Measurements from ENCODE around the gene MYO1A.
"Not testable (repeated sequence)": the region's sequence is repeated elsewhere in the genome, so short reads cannot be mapped to it uniquely, and the experiment has no call there.

The MYO1A gene

GRCh38 chr12:57046947-57047890 is 2.7 kb downstream of the MYO1A start:
- no peak for FAIRE-seq

GRCh38 chr12:57046086-57046791 is 3.7 kb downstream of the MYO1A start:
- no peak for FAIRE-seq

- FAIRE-seq, result no peak
These were observed 5.0 kb downstream of the MYO1A start for GRCh38 chr12:57044889-57045288.

- FAIRE-seq, result no peak
These were observed 5.5 kb downstream of the MYO1A start for GRCh38 chr12:57044468-57044867.

GRCh38 chr12:57042695-57043094 is 7.2 kb downstream of the MYO1A start:
- no peak for FAIRE-seq

- no peak for FAIRE-seq
These were observed 9.2 kb downstream of the MYO1A start for GRCh38 chr12:57040750-57041149.

GRCh38 chr12:57040211-57040610 is 9.7 kb downstream of the MYO1A start:
- no peak for FAIRE-seq

GRCh38 chr12:57039016-57039798 is 10.7 kb downstream of the MYO1A start:
- no peak for FAIRE-seq

GRCh38 chr12:57037264-57037663 is 12.7 kb downstream of the MYO1A start:
- FAIRE-seq, result no peak

GRCh38 chr12:57033431-57033830 is 16.5 kb downstream of the MYO1A start:
- no peak for FAIRE-seq

- FAIRE-seq, result no peak
These were observed 18.1 kb downstream of the MYO1A start for GRCh38 chr12:57031789-57032188.

- no peak for FAIRE-seq
These were observed 18.7 kb downstream of the MYO1A start for GRCh38 chr12:57031138-57031725.

GRCh38 chr12:57029457-57029856 is 20.5 kb downstream of the MYO1A start:
- no peak for FAIRE-seq

- no peak for FAIRE-seq
These were observed 22.1 kb downstream of the MYO1A start for GRCh38 chr12:57027805-57028153.

GRCh38 chr12:57027011-57027804 is 22.7 kb downstream of the MYO1A start:
- no peak for FAIRE-seq

GRCh38 chr12:57025196-57025595 is 24.7 kb downstream of the MYO1A start:
- no peak for FAIRE-seq

GRCh38 chr12:57022324-57022723 is 27.6 kb downstream of the MYO1A start:
- not testable (repeated sequence) for FAIRE-seq

- FAIRE-seq, result no peak
These were observed 29.8 kb downstream of the MYO1A start for GRCh38 chr12:57019983-57020719.

GRCh38 chr12:57018906-57019305 is 31.0 kb downstream of the MYO1A start:
- FAIRE-seq, result no peak

GRCh38 chr12:57018353-57018752 is 31.6 kb downstream of the MYO1A start:
- not testable (repeated sequence) for FAIRE-seq

- no peak for FAIRE-seq
These were observed 33.6 kb downstream of the MYO1A start, which contains the start of gene TAC3 for GRCh38 chr12:57016348-57016747. TAC3 (minus strand) TSS chr12:57016529; CDS start chr12:57015797, 732 bp downstream.
